Stimulated activated naive CD8-positive, alpha-beta T cell treated with anti-CD3 and anti-CD28 coated beads, Interleukin-15, Interleukin-2, amounts not matched to agents 100 ng/mL and 50 ng/mL, for 24 hours (primary cell): ENCODE measurements around the gene SIX4.
"Not testable (repeated sequence)": the region's sequence is repeated elsewhere in the genome, so short reads cannot be mapped to it uniquely, and the experiment has no call there.

ENCODE experiments used
- H3K27ac Mint-ChIP-seq: one replicate; pipeline ENCODE4 v1.8.0; 2021; ENCODE audit warnings: mild to moderate bottlenecking, mixed read lengths
- H3K27me3 Mint-ChIP-seq: one replicate; pipeline ENCODE4 v1.8.0; 2021; ENCODE audit warnings: mixed read lengths
- H3K36me3 Mint-ChIP-seq: one replicate; pipeline ENCODE4 v1.8.0; 2021; ENCODE audit warnings: low read depth, mixed read lengths
- H3K4me1 Mint-ChIP-seq: one replicate; pipeline ENCODE4 v1.8.0; 2021; ENCODE audit warnings: low read depth, mixed read lengths
- H3K4me3 Mint-ChIP-seq: one replicate; pipeline ENCODE4 v1.8.0; 2021; ENCODE audit warnings: mild to moderate bottlenecking, mixed read lengths
- H3K9me3 Mint-ChIP-seq: one replicate; pipeline ENCODE4 v1.8.0; 2021; ENCODE audit warnings: mixed read lengths

The SIX4 gene

DNA sequence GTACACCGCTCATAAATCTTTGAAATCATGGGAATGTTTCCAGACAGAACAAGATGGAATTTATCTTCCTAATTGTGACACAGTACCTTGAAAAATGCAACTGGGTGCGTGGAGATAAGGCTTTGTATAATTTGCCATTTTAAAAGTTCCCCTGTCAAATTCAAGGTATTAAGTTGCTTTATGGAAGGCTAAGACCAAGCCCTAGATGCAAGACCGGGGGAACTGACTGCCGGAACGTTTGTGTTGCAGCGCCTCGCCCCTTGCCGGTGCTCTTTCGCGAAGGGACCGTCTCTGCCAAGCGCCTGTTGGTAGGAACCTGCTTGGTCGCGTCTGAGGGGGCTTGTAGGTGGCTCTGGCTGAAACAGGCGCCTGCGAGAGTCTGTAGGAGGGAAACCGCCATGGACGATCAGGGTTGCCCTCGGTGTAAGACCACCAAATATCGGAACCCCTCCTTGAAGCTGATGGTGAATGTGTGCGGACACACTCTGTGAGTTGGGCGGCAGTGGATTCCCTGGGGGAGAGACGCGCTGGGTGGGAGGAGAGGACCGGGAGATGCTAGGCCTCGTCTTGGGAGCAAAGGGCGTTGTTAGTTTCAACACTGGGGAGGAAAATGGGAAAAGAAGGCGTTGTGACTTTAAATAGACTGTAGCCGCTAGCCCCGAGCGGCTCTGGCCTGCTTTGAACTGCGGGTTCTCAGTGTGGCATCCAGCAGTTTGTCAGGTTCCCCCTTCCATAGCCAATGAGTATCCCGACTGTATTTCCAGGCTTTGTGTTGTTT is 10.5 kb upstream of the SIX4 start, which contains the start of gene MNAT1:
Gene MNAT1, plus strand, starts transcription at position 297 of the 778 bp plus-strand sequence. Its CDS starts 102 bp downstream, at position 399.
- peak within 1 kb of the TSS; percentile 99 for H3K4me3 Mint-ChIP-seq
- H3K27me3 Mint-ChIP-seq = peaks cover 22% of the 10 kb centered on the region
- no peaks in the 10 kb centered on the region for H3K36me3 Mint-ChIP-seq
- H3K27ac Mint-ChIP-seq = peak within 1 kb of the TSS; percentile 94
- H3K4me1 Mint-ChIP-seq = peaks cover 26% of the 10 kb centered on the region
- no peaks in the 10 kb centered on the region for H3K9me3 Mint-ChIP-seq

GRCh38 chr14:60732840-60733483 is 8.8 kb upstream of the SIX4 start:
- Mint-ChIP-seq H3K27ac (no peak overlapping the region), H3K27me3 (peaks cover 37% of the 10 kb centered on the region), H3K36me3 (no peaks in the 10 kb centered on the region), H3K4me1 (peaks cover 17% of the 10 kb centered on the region), H3K9me3 (no peaks in the 10 kb centered on the region), H3K4me3 (no peak overlapping the region)

DNA sequence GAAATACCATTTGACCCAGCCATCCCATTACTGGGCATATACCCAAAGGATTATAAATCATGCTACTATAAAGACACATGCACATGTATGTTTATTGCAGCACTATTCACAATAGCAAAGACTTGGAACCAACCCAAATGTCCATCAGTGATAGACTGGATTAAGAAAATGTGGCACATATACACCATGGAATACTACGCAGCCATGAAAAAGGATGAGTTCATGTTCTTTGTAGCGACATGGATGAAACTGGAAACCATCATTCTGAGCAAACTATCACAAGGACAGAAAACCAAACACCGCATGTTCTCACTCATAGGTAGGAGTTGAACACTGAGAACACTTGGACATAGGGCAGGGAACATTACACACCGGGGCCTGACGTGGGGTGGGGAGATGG is 7.1 kb upstream of the SIX4 start:
- peaks cover 15% of the 10 kb centered on the region for H3K4me1 Mint-ChIP-seq
- not testable (repeated sequence) for H3K4me3 Mint-ChIP-seq, H3K27ac Mint-ChIP-seq, H3K36me3 Mint-ChIP-seq, H3K9me3 Mint-ChIP-seq
- H3K27me3 Mint-ChIP-seq = peaks cover 53% of the 10 kb centered on the region

GRCh38 chr14:60723116-60723906 is 840 bp downstream of the SIX4 start:
- Mint-ChIP-seq H3K27me3 (peaks cover 80% of the 10 kb centered on the region), H3K27ac (no peak overlapping the region)

DNA sequence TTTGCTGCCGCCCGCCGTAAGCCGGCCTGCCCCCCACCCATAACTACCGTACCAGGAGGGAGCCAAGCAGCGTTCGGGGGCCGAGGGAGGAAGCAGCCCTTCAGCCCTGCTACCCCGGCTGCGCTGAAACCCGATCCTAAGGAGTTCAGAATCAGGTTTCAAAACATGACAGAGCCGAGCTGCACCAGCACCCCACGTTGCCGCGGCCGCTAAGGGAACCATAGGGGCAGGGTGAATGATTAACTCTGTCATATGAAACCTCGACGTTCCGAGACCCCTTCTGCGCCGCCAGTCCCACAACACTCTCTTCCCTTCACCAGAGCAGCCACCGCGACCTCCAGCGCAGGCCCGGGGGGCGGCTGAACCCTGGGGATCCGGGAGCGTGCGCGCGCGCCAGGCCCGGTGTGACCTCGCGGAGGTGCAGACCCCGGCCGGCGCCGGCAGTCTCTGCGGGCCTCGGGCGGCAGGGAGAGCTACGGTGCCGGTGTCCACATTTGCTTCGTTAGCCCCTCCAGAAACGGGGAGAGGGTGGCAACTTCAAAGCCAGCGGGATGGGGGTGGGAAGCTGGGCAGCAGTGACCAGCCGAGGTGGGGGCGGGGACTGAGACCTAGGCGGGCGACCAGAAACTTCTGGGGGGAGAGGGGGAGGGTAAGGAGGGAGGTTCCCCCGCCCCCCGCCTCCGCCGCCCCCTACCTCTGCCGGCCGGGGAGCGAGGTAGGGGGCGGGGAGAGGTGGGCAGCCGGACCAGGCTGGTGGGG is 1.6 kb downstream of the SIX4 start:
- no peaks in the 10 kb centered on the region for H3K36me3 Mint-ChIP-seq
- H3K27me3 Mint-ChIP-seq = peaks cover 76% of the 10 kb centered on the region
- no peaks in the 10 kb centered on the region for H3K9me3 Mint-ChIP-seq
- peaks cover 19% of the 10 kb centered on the region for H3K4me1 Mint-ChIP-seq
- H3K27ac Mint-ChIP-seq = no peak overlapping the region
- H3K4me3 Mint-ChIP-seq = peak overlapping the region; percentile 81

More at GRCh38 chr14:60723116-60723906, 840 bp downstream of the SIX4 start:
- Mint-ChIP-seq H3K36me3 (no peaks in the 10 kb centered on the region), H3K4me3 (peak overlapping the region; percentile 82), H3K4me1 (peaks cover 19% of the 10 kb centered on the region), H3K9me3 (no peaks in the 10 kb centered on the region)

DNA sequence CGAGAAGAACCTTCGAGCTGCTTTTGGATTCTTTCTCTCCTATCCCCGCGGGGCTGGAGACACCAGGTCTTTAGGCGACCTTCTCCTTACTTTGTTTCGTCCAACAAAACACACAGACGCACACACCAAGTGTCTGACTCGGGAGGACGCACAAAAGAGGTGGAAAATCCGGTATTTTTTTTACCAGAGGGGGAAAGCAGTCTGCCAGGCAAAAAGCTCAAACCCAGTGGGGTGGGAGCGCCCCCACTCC is 2.1 kb downstream of the SIX4 start:
- H3K27ac Mint-ChIP-seq = no peak overlapping the region

GRCh38 chr14:60721326-60722106 is 2.6 kb downstream of the SIX4 start:
- H3K9me3 Mint-ChIP-seq = no peaks in the 10 kb centered on the region
- peaks cover 19% of the 10 kb centered on the region for H3K4me1 Mint-ChIP-seq
- peak overlapping the region; percentile 81 for H3K4me3 Mint-ChIP-seq
- H3K27me3 Mint-ChIP-seq = peaks cover 66% of the 10 kb centered on the region
- no peaks in the 10 kb centered on the region for H3K36me3 Mint-ChIP-seq
- no peak overlapping the region for H3K27ac Mint-ChIP-seq

More for the DNA sequence above, 2.1 kb downstream of the SIX4 start:
- Mint-ChIP-seq H3K4me3 (peak overlapping the region; percentile 81), H3K4me1 (peaks cover 19% of the 10 kb centered on the region), H3K27me3 (peaks cover 71% of the 10 kb centered on the region), H3K36me3 (no peaks in the 10 kb centered on the region), H3K9me3 (no peaks in the 10 kb centered on the region)

- Mint-ChIP-seq H3K27me3 (peaks cover 65% of the 10 kb centered on the region), H3K4me3 (peak overlapping the region; percentile 38), H3K36me3 (no peaks in the 10 kb centered on the region)
Observed at GRCh38 chr14:60720962-60721325, 3.2 kb downstream of the SIX4 start.

GRCh38 chr14:60720391-60720790 is 3.8 kb downstream of the SIX4 start:
- H3K9me3 Mint-ChIP-seq = no peaks in the 10 kb centered on the region
- no peak overlapping the region for H3K4me3 Mint-ChIP-seq
- H3K27ac Mint-ChIP-seq = no peak overlapping the region
- peaks cover 19% of the 10 kb centered on the region for H3K4me1 Mint-ChIP-seq
- no peaks in the 10 kb centered on the region for H3K36me3 Mint-ChIP-seq
- H3K27me3 Mint-ChIP-seq = peaks cover 66% of the 10 kb centered on the region

More at GRCh38 chr14:60720962-60721325, 3.2 kb downstream of the SIX4 start:
- Mint-ChIP-seq H3K4me1 (peaks cover 19% of the 10 kb centered on the region), H3K27ac (no peak overlapping the region), H3K9me3 (no peaks in the 10 kb centered on the region)

DNA sequence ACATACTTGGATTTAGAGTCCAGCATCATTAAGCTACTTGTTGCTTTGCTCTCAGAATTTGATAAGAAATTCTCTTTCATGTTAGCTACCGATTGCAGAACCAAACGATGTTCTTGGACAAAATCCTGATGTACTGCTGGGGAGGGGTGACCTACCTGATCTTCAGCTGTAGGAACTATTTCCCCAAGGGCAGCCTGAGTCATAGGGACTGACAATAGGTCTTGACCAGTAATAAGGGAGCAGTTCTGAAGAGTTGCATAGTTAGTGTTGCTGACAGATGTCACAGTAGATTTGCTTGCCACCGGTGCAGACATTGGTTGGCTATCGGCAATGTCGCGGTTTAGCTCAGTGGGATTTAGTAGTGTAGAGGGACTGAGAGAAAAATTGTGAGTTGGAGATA is 10.6 kb downstream of the SIX4 start:
- no peaks in the 10 kb centered on the region for H3K4me1 Mint-ChIP-seq
- H3K27ac Mint-ChIP-seq = no peak overlapping the region
- H3K36me3 Mint-ChIP-seq = no peaks in the 10 kb centered on the region
- H3K4me3 Mint-ChIP-seq = no peak overlapping the region
- no peaks in the 10 kb centered on the region for H3K9me3 Mint-ChIP-seq
- H3K27me3 Mint-ChIP-seq = peaks cover 42% of the 10 kb centered on the region

DNA sequence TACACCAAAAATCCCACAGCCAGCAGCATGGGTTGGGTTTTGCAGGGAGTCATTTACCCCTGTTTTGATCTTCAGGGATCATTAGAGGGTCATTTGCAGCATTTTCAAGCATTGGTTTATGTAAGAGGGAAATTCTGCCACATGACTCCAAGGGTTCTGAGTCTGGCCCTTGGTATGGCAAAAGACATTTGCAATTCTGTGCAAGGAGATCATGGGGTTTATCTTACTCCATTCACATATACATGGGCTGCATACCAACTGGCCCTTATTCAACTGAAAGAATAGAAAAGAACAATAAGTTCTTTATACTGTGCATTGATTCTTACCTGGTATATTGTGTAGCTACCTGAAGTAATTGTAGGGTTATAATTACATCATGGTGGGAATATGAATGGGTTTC is 13.7 kb downstream of the SIX4 start:
- peaks cover 40% of the 10 kb centered on the region for H3K27me3 Mint-ChIP-seq

GRCh38 chr14:60707858-60708257 is 16.3 kb downstream of the SIX4 start:
- Mint-ChIP-seq H3K9me3 (no peaks in the 10 kb centered on the region), H3K27ac (no peak overlapping the region), H3K36me3 (no peaks in the 10 kb centered on the region), H3K27me3 (peaks cover 28% of the 10 kb centered on the region), H3K4me1 (no peaks in the 10 kb centered on the region), H3K4me3 (no peak overlapping the region)

More for the DNA sequence above, 13.7 kb downstream of the SIX4 start:
- no peaks in the 10 kb centered on the region for H3K4me1 Mint-ChIP-seq
- H3K27ac Mint-ChIP-seq = no peak overlapping the region
- no peak overlapping the region for H3K4me3 Mint-ChIP-seq
- H3K9me3 Mint-ChIP-seq = no peaks in the 10 kb centered on the region
- no peaks in the 10 kb centered on the region for H3K36me3 Mint-ChIP-seq

DNA sequence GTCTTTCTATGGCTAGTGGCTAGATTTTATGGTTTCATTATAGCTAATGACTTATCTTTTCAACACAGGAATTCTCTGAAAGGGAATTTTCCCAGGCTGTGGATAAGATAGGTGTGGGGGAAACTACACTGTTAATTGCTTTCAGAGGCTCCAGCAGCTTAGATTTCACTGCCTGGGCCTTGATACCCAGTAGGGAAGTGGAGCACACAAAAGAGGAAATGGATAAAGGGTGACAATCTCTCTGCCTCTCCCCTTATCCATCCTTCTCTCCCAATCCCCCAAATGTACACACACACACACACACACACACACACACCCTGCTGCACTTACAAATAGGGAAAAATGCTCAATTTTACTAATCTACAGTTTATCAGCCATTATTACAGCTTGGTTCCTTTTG is 19.1 kb downstream of the SIX4 start:
- H3K4me1 Mint-ChIP-seq = no peaks in the 10 kb centered on the region
- H3K27ac Mint-ChIP-seq = no peak overlapping the region
- H3K4me3 Mint-ChIP-seq = no peak overlapping the region
- H3K9me3 Mint-ChIP-seq = peaks cover 12% of the 10 kb centered on the region
- peaks cover 21% of the 10 kb centered on the region for H3K27me3 Mint-ChIP-seq
- H3K36me3 Mint-ChIP-seq = peaks cover 4% of the 10 kb centered on the region

- H3K4me3 Mint-ChIP-seq = no peak overlapping the region
- H3K27me3 Mint-ChIP-seq = peaks cover 41% of the 10 kb centered on the region
- H3K36me3 Mint-ChIP-seq = peaks cover 4% of the 10 kb centered on the region
- no peaks in the 10 kb centered on the region for H3K4me1 Mint-ChIP-seq
- H3K9me3 Mint-ChIP-seq = peaks cover 19% of the 10 kb centered on the region
- H3K27ac Mint-ChIP-seq = no peak overlapping the region
Observed at GRCh38 chr14:60700598-60700997, 23.6 kb downstream of the SIX4 start.
